K562 treated with DMSO at 1 percent for 24 hours (cell line): ENCODE measurements around the gene EID1. TPM values are rescaled to one million over a fixed set of nuclear protein-coding genes. Genes with fewer than 3 reads are reported as not detected.

Experiments used
- total RNA-seq: library from RNA; unstranded; fragments of 300-600 nt; gene quantifications from 2 replicates; pipeline ENCODE4 v1.2.3, GENCODE V29; 2022; ENCODE audit warnings: low read depth; ENCODE audit not compliant: insufficient read depth

EID1 gene
- total RNA-seq, result 87.9 and 98.2 TPM in 2 replicates

GRCh38 chr15:48877630-48878595, at the start of gene EID1:
Gene EID1, plus strand, starts transcription at chr15:48878134. Its CDS starts 43 bp downstream, at chr15:48878177.

Other genes with a start within 250 kb of the EID1 start
- 0.30 and 0.42 TPM in 2 replicates for gene FBN1, start 232.4 kb upstream of the EID1 start, total RNA-seq
- gene CEP152, start 67.1 kb upstream of the EID1 start, total RNA-seq, result 9.5 and 11.5 TPM in 2 replicates
- gene SHC4, start 85.8 kb downstream of the EID1 start, total RNA-seq, result 1.9 and 2.1 TPM in 2 replicates
- 6.3 and 6.7 TPM in 2 replicates for gene SECISBP2L, start 168.3 kb downstream of the EID1 start, total RNA-seq